Measurements from ENCODE around the gene C2CD4D. TPM values are rescaled to one million over a fixed set of nuclear protein-coding genes. Genes with fewer than 3 reads are reported as not detected.
A peak's percentile ranks its signal among the peaks of the same experiment; 100 is the strongest.

C2CD4D gene
- total and polyA plus RNA-seq, 2 of the 13 experiments (the other 11 are each of a cell fraction or from before 2014, with no cell fraction given) = not detected

- TF ChIP-seq ZFP91 (CRISPR knock-in tag; IDR thresholded peaks at IDR 0.05; ENCODE audit: borderline replicate concordance) = peak; percentile 37; the same call in 1 of the 2 replicates
- TF ChIP-seq ZNF337 (CRISPR knock-in tag; IDR thresholded peaks at IDR 0.05; ENCODE audit: borderline replicate concordance, low read depth) = no peak
- peak; percentile 51; the same call in 1 of the 2 replicates for TF ChIP-seq ZNF574 (CRISPR knock-in tag; IDR thresholded peaks at IDR 0.05)
- no peak for TF ChIP-seq ZNF543 (CRISPR knock-in tag; IDR thresholded peaks at IDR 0.05)
- TF ChIP-seq SALL2 (CRISPR knock-in tag; IDR thresholded peaks at IDR 0.05) = no peak
- peak; percentile 79 for TF ChIP-seq ZFX (CRISPR knock-in tag; IDR thresholded peaks at IDR 0.05; ENCODE audit: low read depth)
- TF ChIP-seq KDM5B (CRISPR knock-in tag; IDR thresholded peaks at IDR 0.05; ENCODE audit: borderline replicate concordance) = peak; percentile 64; the same call in 1 of the 2 replicates
- no peak for TF ChIP-seq ZNF878 (CRISPR knock-in tag; IDR thresholded peaks at IDR 0.05)
- TF ChIP-seq DMAP1 (CRISPR knock-in tag; IDR thresholded peaks at IDR 0.05) = peak; percentile 77
- TF ChIP-seq ZNF616 (CRISPR knock-in tag; IDR thresholded peaks at IDR 0.05; ENCODE audit: low read depth) = 0 out of 2 replicates have a peak, but pooled peaks have one; percentile 52
- TF ChIP-seq NFRKB (IDR thresholded peaks at IDR 0.05) = no peak
- no peak for TF ChIP-seq ZMYM2 (CRISPR knock-in tag; IDR thresholded peaks at IDR 0.05)
- TF ChIP-seq ZNF24 (IDR thresholded peaks at IDR 0.05) = no peak
- TF ChIP-seq ZXDC (CRISPR knock-in tag; IDR thresholded peaks at IDR 0.05) = peak; percentile 75
- TF ChIP-seq E2F5 (CRISPR knock-in tag; conservative IDR thresholded peaks at IDR 0.05) = no peak
- no peak for TF ChIP-seq ZFP36L1 (CRISPR knock-in tag; IDR thresholded peaks at IDR 0.05)
- TF ChIP-seq CREM (IDR thresholded peaks at IDR 0.05) = no peak
- TF ChIP-seq CREM (CRISPR knock-in tag; IDR thresholded peaks at IDR 0.05) = no peak
- TF ChIP-seq ZFP41 (CRISPR knock-in tag; IDR thresholded peaks at IDR 0.05; ENCODE audit: borderline replicate concordance) = peak; percentile 67; the same call in 1 of the 2 replicates
- peak; percentile 99 for TF ChIP-seq ARNTL (CRISPR knock-in tag; IDR thresholded peaks at IDR 0.05)
- no peak for TF ChIP-seq ZNF746 (CRISPR knock-in tag; IDR thresholded peaks at IDR 0.05)
- peak; percentile 69; the same call in 1 of the 3 replicates for TF ChIP-seq MXI1 (IDR thresholded peaks at IDR 0.05; ENCODE audit: borderline replicate concordance, low read depth, low read length)
- TF ChIP-seq SOX5 (CRISPR knock-in tag; IDR thresholded peaks at IDR 0.05; ENCODE audit: borderline replicate concordance) = peak; percentile 53; the same call in 1 of the 2 replicates
- no peak for TF ChIP-seq CBX1 (IDR thresholded peaks at IDR 0.05; ENCODE audit: low read depth)
Observed at GRCh38 chr1:151832318-151832980, 7.2 kb downstream of the C2CD4D start (continued).

All from HepG2 (cell line).